Muscle layer of colon (tissue), 2 donors: ENCODE results near the gene AP5B1.
A peak's percentile ranks its signal among the peaks of the same experiment; 100 is the strongest.

Experiments
- H3K27ac ChIP-seq: one replicate; pipeline ENCODE4 v1.7.0; 2013; ENCODE audit warnings: low read depth, mild to moderate bottlenecking, low read length, moderate library complexity
- H3K27me3 ChIP-seq, 2 donors: one replicate each; pipeline ENCODE4 v1.7.0; 2013; ENCODE audit warnings: low read length in 2 of 2, mild to moderate bottlenecking in 2 of 2; ENCODE audit not compliant: insufficient read depth in 2 of 2, control insufficient read depth in 1 of 2
- H3K36me3 ChIP-seq: one replicate; pipeline ENCODE4 v1.7.0; 2013; ENCODE audit warnings: mild to moderate bottlenecking, low read length; ENCODE audit not compliant: insufficient read depth
- H3K4me1 ChIP-seq: one replicate; pipeline ENCODE4 v1.7.0; 2013; ENCODE audit warnings: mild to moderate bottlenecking, low read length; ENCODE audit not compliant: insufficient read depth
- H3K4me3 ChIP-seq, 2 donors: one replicate each; pipeline ENCODE4 v1.7.0; 2013; ENCODE audit warnings: low read length in 2 of 2, low read depth in 1 of 2, mild to moderate bottlenecking in 1 of 2, moderate library complexity in 1 of 2
- H3K9ac ChIP-seq: one replicate; pipeline ENCODE4 v1.7.0; 2013; ENCODE audit warnings: low read length
- H3K9me3 ChIP-seq: one replicate; pipeline ENCODE4 v1.7.0; 2013; ENCODE audit warnings: mild to moderate bottlenecking, low read length
- donor health status: abdominal sarcoma.
- donor health status: Adenocarcinoma of cecum.

The AP5B1 gene

GRCh38 chr11:65780770-65781151 lies at the start of gene AP5B1:
AP5B1 (minus strand) TSS chr11:65780976; CDS start chr11:65780591, 385 bp downstream.
- Histone ChIP-seq H3K36me3 (peaks cover 18% of the 10 kb centered on the region), H3K4me3 (peak within 1 kb of the TSS; percentile 70 to 83), H3K4me1 (peaks cover 11% of the 10 kb centered on the region), H3K27me3 (peaks cover 2 to 8% of the 10 kb centered on the region in 2 donors), H3K9ac (peak within 1 kb of the TSS; percentile 53), H3K27ac (peak within 1 kb of the TSS; percentile 75), H3K9me3 (no peaks in the 10 kb centered on the region)

- no peak overlapping the region for H3K9ac ChIP-seq
- H3K9me3 ChIP-seq: no peaks in the 10 kb centered on the region
- no peaks in the 10 kb centered on the region for H3K27me3 ChIP-seq
- H3K27ac ChIP-seq: no peak overlapping the region
- no peaks in the 10 kb centered on the region for H3K36me3 ChIP-seq
- H3K4me1 ChIP-seq: peaks cover 11% of the 10 kb centered on the region
- no peak overlapping the region for H3K4me3 ChIP-seq
Observed at GRCh38 chr11:65829459-65829858, 48.7 kb upstream of the AP5B1 start.

- no peak overlapping the region for H3K27ac ChIP-seq
- H3K9ac ChIP-seq: no peak overlapping the region
Observed at GRCh38 chr11:65826984-65827735, 46.4 kb upstream of the AP5B1 start.

GRCh38 chr11:65822776-65823528 lies 42.2 kb upstream of the AP5B1 start:
- no peak overlapping the region for H3K4me3 ChIP-seq
- no peak overlapping the region for H3K27ac ChIP-seq
- no peaks in the 10 kb centered on the region for H3K4me1 ChIP-seq
- H3K9ac ChIP-seq: no peak overlapping the region
- H3K9me3 ChIP-seq: no peaks in the 10 kb centered on the region
- H3K27me3 ChIP-seq: no peaks in the 10 kb centered on the region
- H3K36me3 ChIP-seq: no peaks in the 10 kb centered on the region

More at GRCh38 chr11:65826984-65827735, 46.4 kb upstream of the AP5B1 start:
- Histone ChIP-seq H3K36me3 (no peaks in the 10 kb centered on the region), H3K4me1 (no peaks in the 10 kb centered on the region), H3K9me3 (no peaks in the 10 kb centered on the region), H3K27me3 (no peaks in the 10 kb centered on the region), H3K4me3 (no peak overlapping the region)

- H3K9ac ChIP-seq: no peak overlapping the region
- H3K36me3 ChIP-seq: no peaks in the 10 kb centered on the region
- no peaks in the 10 kb centered on the region for H3K27me3 ChIP-seq
- no peak overlapping the region for H3K27ac ChIP-seq
- peaks cover 9% of the 10 kb centered on the region for H3K4me1 ChIP-seq
- no peaks in the 10 kb centered on the region for H3K9me3 ChIP-seq
- no peak overlapping the region for H3K4me3 ChIP-seq
Observed at GRCh38 chr11:65821107-65821506, 40.3 kb upstream of the AP5B1 start.

GRCh38 chr11:65817835-65818680 lies 37.3 kb upstream of the AP5B1 start:
- peak overlapping the region; percentile 59 for H3K9ac ChIP-seq
- H3K27ac ChIP-seq: peak overlapping the region; percentile 67
- H3K4me3 ChIP-seq: peak overlapping the region; percentile 56 to 65
- H3K27me3 ChIP-seq: no peaks in the 10 kb centered on the region
- H3K36me3 ChIP-seq: no peaks in the 10 kb centered on the region
- H3K9me3 ChIP-seq: no peaks in the 10 kb centered on the region
- H3K4me1 ChIP-seq: peaks cover 15% of the 10 kb centered on the region

GRCh38 chr11:65817312-65817834 lies 36.6 kb upstream of the AP5B1 start:
- peak overlapping the region; percentile 67 for H3K27ac ChIP-seq
- H3K4me1 ChIP-seq: peaks cover 15% of the 10 kb centered on the region
- H3K4me3 ChIP-seq: peak overlapping the region; percentile 56 to 65
- H3K9me3 ChIP-seq: no peaks in the 10 kb centered on the region
- no peaks in the 10 kb centered on the region for H3K36me3 ChIP-seq
- H3K9ac ChIP-seq: peak overlapping the region; percentile 59
- no peaks in the 10 kb centered on the region for H3K27me3 ChIP-seq

GRCh38 chr11:65816696-65817095 lies 35.9 kb upstream of the AP5B1 start:
- Histone ChIP-seq H3K9ac (no peak overlapping the region), H3K4me1 (peaks cover 15% of the 10 kb centered on the region), H3K9me3 (no peaks in the 10 kb centered on the region), H3K36me3 (no peaks in the 10 kb centered on the region), H3K27me3 (no peaks in the 10 kb centered on the region), H3K4me3 (no peak overlapping the region), H3K27ac (no peak overlapping the region)

- H3K9me3 ChIP-seq: no peaks in the 10 kb centered on the region
- H3K36me3 ChIP-seq: no peaks in the 10 kb centered on the region
- H3K27ac ChIP-seq: no peak overlapping the region
- H3K4me3 ChIP-seq: no peak overlapping the region
- H3K9ac ChIP-seq: no peak overlapping the region
- peaks cover 15% of the 10 kb centered on the region for H3K4me1 ChIP-seq
- H3K27me3 ChIP-seq: no peaks in the 10 kb centered on the region
Observed at GRCh38 chr11:65814986-65815565, 34.3 kb upstream of the AP5B1 start.

- Histone ChIP-seq H3K4me3 (no peak overlapping the region), H3K36me3 (no peaks in the 10 kb centered on the region), H3K27ac (no peak overlapping the region), H3K4me1 (peaks cover 15% of the 10 kb centered on the region), H3K9ac (no peak overlapping the region), H3K9me3 (no peaks in the 10 kb centered on the region), H3K27me3 (no peaks in the 10 kb centered on the region)
Observed at GRCh38 chr11:65814131-65814985, 33.6 kb upstream of the AP5B1 start.
